ENCODE measurements around the gene PRICKLE2. TPM values are rescaled to one million over a fixed set of nuclear protein-coding genes. Genes with fewer than 3 reads are reported as not detected.

The PRICKLE2 gene
- polyA plus RNA-seq, 1 donor (not counting 4 experiments of a cell fraction or from before 2014, with no cell fraction given) = 7.8 TPM

GRCh38 chr3:64130436-64130835 lies 94.8 kb downstream of the PRICKLE2 start:
- H3K36me3 ChIP-seq (ENCODE audit: control insufficient read depth in 2 of 2, extremely low read depth in 1 of 2, insufficient read depth in 2 of 2, low read length in 2 of 2) = peaks cover 0 to 14% of the 10 kb centered on the region in 2 experiments
- DNase-seq (ENCODE audit: low read depth, low spot score) (no peak), FAIRE-seq (no peak)
- H3K27me3 ChIP-seq (ENCODE audit: control insufficient read depth, extremely low read depth, insufficient read depth, low read length) = no peaks in the 10 kb centered on the region
- TF ChIP-seq CTCF (optimal IDR thresholded peaks at IDR 0.05 in 1 of 3, IDR thresholded peaks at IDR 0.05 in 1 of 3, conservative IDR thresholded peaks at IDR 0.05 in 1 of 3; ENCODE audit: extremely low read depth in 1 of 3, insufficient read depth in 2 of 3, low read length in 3 of 3) (no peak), EZH2 (IDR thresholded peaks at IDR 0.05; ENCODE audit: low read length) (no peak)
- H3K9ac ChIP-seq (ENCODE audit: control insufficient read depth, extremely low read depth, insufficient read depth, low read length) = no peak overlapping the region
- dilution Hi-C loops (cut with MboI; ENCODE audit: extremely low pct_ligation_motif_present, low sequenced_read_pairs) = no loop called here
- H3K79me2 ChIP-seq (ENCODE audit: control insufficient read depth, insufficient read depth, low read length) = no peaks in the 10 kb centered on the region
- H4K20me1 ChIP-seq (ENCODE audit: control insufficient read depth, extremely low read depth, insufficient read depth, low read length) = no peaks in the 10 kb centered on the region
- no peak overlapping the region for H3K27ac ChIP-seq (ENCODE audit: control insufficient read depth, insufficient read depth, low read length)
- no peaks in the 10 kb centered on the region for H3K9me3 ChIP-seq (ENCODE audit: control insufficient read depth, low read depth, low read length)
- H2AFZ ChIP-seq (ENCODE audit: control insufficient read depth, low read length) = no peak overlapping the region
- H3K4me1 ChIP-seq (ENCODE audit: control insufficient read depth, extremely low read depth, insufficient read depth, low read length) = no peaks in the 10 kb centered on the region
- H3K4me3 ChIP-seq (ENCODE audit: control insufficient read depth in 2 of 3, extremely low read depth in 1 of 3, insufficient read depth in 2 of 3, low read depth in 1 of 3, low read length in 3 of 3) = no peak overlapping the region
- H3K9me1 ChIP-seq (ENCODE audit: control insufficient read depth, extremely low read depth, insufficient read depth, low read length) = no peaks in the 10 kb centered on the region
- no peak overlapping the region for H3K4me2 ChIP-seq (ENCODE audit: control insufficient read depth, extremely low read depth, insufficient read depth, low read depth, low read length)

GRCh38 chr3:64129581-64129980 lies 95.7 kb downstream of the PRICKLE2 start:
- Histone ChIP-seq H3K9ac (ENCODE audit: control insufficient read depth, extremely low read depth, insufficient read depth, low read length) (no peak overlapping the region), H3K4me2 (ENCODE audit: control insufficient read depth, extremely low read depth, insufficient read depth, low read depth, low read length) (no peak overlapping the region), H3K9me1 (ENCODE audit: control insufficient read depth, extremely low read depth, insufficient read depth, low read length) (no peaks in the 10 kb centered on the region), H3K36me3 (ENCODE audit: control insufficient read depth in 2 of 2, extremely low read depth in 1 of 2, insufficient read depth in 2 of 2, low read length in 2 of 2) (peaks cover 0 to 13% of the 10 kb centered on the region in 2 experiments), H3K4me3 (ENCODE audit: control insufficient read depth in 2 of 3, extremely low read depth in 1 of 3, insufficient read depth in 2 of 3, low read depth in 1 of 3, low read length in 3 of 3) (no peak overlapping the region), H3K79me2 (ENCODE audit: control insufficient read depth, insufficient read depth, low read length) (no peaks in the 10 kb centered on the region), H3K27ac (ENCODE audit: control insufficient read depth, insufficient read depth, low read length) (no peak overlapping the region), H4K20me1 (ENCODE audit: control insufficient read depth, extremely low read depth, insufficient read depth, low read length) (no peaks in the 10 kb centered on the region), H3K4me1 (ENCODE audit: control insufficient read depth, extremely low read depth, insufficient read depth, low read length) (no peaks in the 10 kb centered on the region), H3K9me3 (ENCODE audit: control insufficient read depth, low read depth, low read length) (no peaks in the 10 kb centered on the region), H2AFZ (ENCODE audit: control insufficient read depth, low read length) (no peak overlapping the region), H3K27me3 (ENCODE audit: control insufficient read depth, extremely low read depth, insufficient read depth, low read length) (no peaks in the 10 kb centered on the region)
- FAIRE-seq (no peak), DNase-seq (ENCODE audit: low read depth, low spot score) (no peak)
- dilution Hi-C loops (cut with MboI; ENCODE audit: extremely low pct_ligation_motif_present, low sequenced_read_pairs) = no loop called here
- TF ChIP-seq CTCF (optimal IDR thresholded peaks at IDR 0.05 in 1 of 3, IDR thresholded peaks at IDR 0.05 in 1 of 3, conservative IDR thresholded peaks at IDR 0.05 in 1 of 3; ENCODE audit: extremely low read depth in 1 of 3, insufficient read depth in 2 of 3, low read length in 3 of 3) (no peak), EZH2 (IDR thresholded peaks at IDR 0.05; ENCODE audit: low read length) (no peak)
